OCI-LY7 (cell line): ENCODE results near the gene ADAMTS17. TPM values are rescaled to one million over a fixed set of nuclear protein-coding genes. Genes with fewer than 3 reads are reported as not detected.

Experiments
- BruUV-seq: library from RNA; stranded (reverse); fragments of 400-500 nt; replicated peaks from 2 replicates; lab custom pipeline; 2021; lab: Mats Ljungman, UMichigan
- CTCF ChIA-PET: fragments of 300-600 bp; sonication (Branson Sonifier 250); formaldehyde crosslinking; loops from one replicate; lab custom pipeline; 2022; ENCODE audit warnings: antibody characterized with exemption; ENCODE audit not compliant: unreplicated experiment; lab: Charles Lee
- POLR2A ChIA-PET: fragments of 300-600 bp; sonication (Branson Sonifier 250); formaldehyde crosslinking; loops from one replicate; lab custom pipeline; 2022; ENCODE audit warnings: antibody characterized with exemption; lab: Charles Lee
- DNase-seq: peaks from one replicate; pipeline ENCODE4 v3.0.0-alpha.2; 2015; ENCODE audit warnings: low spot score
- H2AFZ ChIP-seq: fragments of 200-600 bp; sonication (generic), shearing (Covaris generic); 2 replicates; pipeline ENCODE4 v1.6.1; 2014; ENCODE audit warnings: mild to moderate bottlenecking, antibody characterized with exemption, low read length, moderate library complexity
- H3K27ac ChIP-seq: fragments of 200-600 bp; sonication (generic); 2 replicates; pipeline ENCODE4 v1.5.1; 2014; ENCODE audit warnings: mixed run types, low read depth, mild to moderate bottlenecking, moderate library complexity, low read length, inconsistent platforms; ENCODE audit not compliant: poor library complexity, severe bottlenecking
- H3K36me3 ChIP-seq: fragments of 200-600 bp; sonication (generic); 2 replicates; pipeline ENCODE4 v1.6.1; 2014; ENCODE audit warnings: mild to moderate bottlenecking, antibody characterized with exemption, low read length, moderate library complexity, mixed read lengths; ENCODE audit not compliant: insufficient read depth
- H3K4me1 ChIP-seq: fragments of 200-600 bp; sonication (generic); 2 replicates; pipeline ENCODE4 v1.5.1; 2014; ENCODE audit warnings: mild to moderate bottlenecking, low read length; ENCODE audit not compliant: insufficient read depth, poor library complexity, severe bottlenecking
- H3K4me2 ChIP-seq: fragments of 200-600 bp; sonication (generic); 2 replicates; pipeline ENCODE4 v1.6.1; 2014; ENCODE audit warnings: mild to moderate bottlenecking, low read length
- H3K4me3 ChIP-seq: fragments of 200-600 bp; sonication (generic); 2 replicates; pipeline ENCODE4 v1.5.1; 2014; ENCODE audit warnings: mild to moderate bottlenecking, low read depth, low read length; ENCODE audit not compliant: poor library complexity, severe bottlenecking
- H3K79me2 ChIP-seq: fragments of 200-600 bp; sonication (generic); 2 replicates; pipeline ENCODE4 v1.6.1; 2016; ENCODE audit warnings: low read depth, mild to moderate bottlenecking, low read length, moderate library complexity, mixed read lengths; ENCODE audit not compliant: insufficient read depth
- H3K9me2 ChIP-seq: fragments of 200-600 bp; sonication (generic); 2 replicates; pipeline ENCODE4 v1.6.1; 2016; ENCODE audit warnings: mild to moderate bottlenecking, low read length, mixed read lengths; ENCODE audit not compliant: insufficient read depth
- H3K9me3 ChIP-seq: fragments of 200-600 bp; sonication (generic); 2 replicates; pipeline ENCODE4 v1.6.1; 2014; ENCODE audit warnings: mild to moderate bottlenecking, mixed run types, low read length, mixed read lengths
- H4K20me1 ChIP-seq: fragments of 200-600 bp; sonication (generic); 2 replicates; pipeline ENCODE4 v1.6.1; 2014; ENCODE audit warnings: mild to moderate bottlenecking, antibody characterized with exemption, low read length, moderate library complexity, mixed read lengths; ENCODE audit not compliant: insufficient read depth
- EZH2phosphoT487 ChIP-seq: fragments of 200-600 bp; sonication (generic); IDR thresholded peaks from 2 replicates; pipeline ENCODE4 v1.6.1; 2018; ENCODE audit warnings: low read depth, borderline replicate concordance, mild to moderate bottlenecking, mixed run types, antibody characterized with exemption, low read length, moderate library complexity, mixed read lengths
- intact Hi-C: fragments of 100-400 bp; cut with micrococcal nuclease; formaldehyde crosslinking; loops from one replicate; pipeline ENCODE4 v1.10.0; 2022; ENCODE audit not compliant: unreplicated experiment
- total RNA-seq, 2 experiments: library from RNA; depleted of rRNA in 1 of 2; stranded (reverse); fragments of >200 nt in 1 of 2; shearing (Covaris generic) in 1 of 2; gene quantifications; 2 replicates each; pipeline ENCODE4 v1.2.3, GENCODE V29; 2014 to 2022
- TF ChIP-seq, protein P1 (sequence below): fragments of 200-600 bp; sonication (generic); conservative IDR thresholded peaks from 2 replicates; pipeline ENCODE4 v1.5.1; 2014; ENCODE audit warnings: mild to moderate bottlenecking, antibody characterized with exemption, low read length, moderate library complexity, mixed read lengths

Gene ADAMTS17
- total RNA-seq, 2 experiments from 2014 or later: not detected

- Histone ChIP-seq H3K4me3 (no peak overlapping the region), H3K27ac (no peak overlapping the region), H3K4me1 (no peaks in the 10 kb centered on the region), H3K36me3 (no peaks in the 10 kb centered on the region), H2AFZ (no peak overlapping the region), H3K79me2 (no peaks in the 10 kb centered on the region), H4K20me1 (no peaks in the 10 kb centered on the region), H3K4me2 (no peak overlapping the region), H3K9me2 (no peaks in the 10 kb centered on the region), H3K9me3 (no peaks in the 10 kb centered on the region)
- POLR2A ChIA-PET: no interaction called here
- no TSS peak for BruUV-seq
- no peak for DNase-seq
- intact Hi-C loops: no loop called here
- CTCF ChIA-PET: no interaction called here
- no peak for TF ChIP-seq EZH2phosphoT487
- TF ChIP-seq, protein P1, sequence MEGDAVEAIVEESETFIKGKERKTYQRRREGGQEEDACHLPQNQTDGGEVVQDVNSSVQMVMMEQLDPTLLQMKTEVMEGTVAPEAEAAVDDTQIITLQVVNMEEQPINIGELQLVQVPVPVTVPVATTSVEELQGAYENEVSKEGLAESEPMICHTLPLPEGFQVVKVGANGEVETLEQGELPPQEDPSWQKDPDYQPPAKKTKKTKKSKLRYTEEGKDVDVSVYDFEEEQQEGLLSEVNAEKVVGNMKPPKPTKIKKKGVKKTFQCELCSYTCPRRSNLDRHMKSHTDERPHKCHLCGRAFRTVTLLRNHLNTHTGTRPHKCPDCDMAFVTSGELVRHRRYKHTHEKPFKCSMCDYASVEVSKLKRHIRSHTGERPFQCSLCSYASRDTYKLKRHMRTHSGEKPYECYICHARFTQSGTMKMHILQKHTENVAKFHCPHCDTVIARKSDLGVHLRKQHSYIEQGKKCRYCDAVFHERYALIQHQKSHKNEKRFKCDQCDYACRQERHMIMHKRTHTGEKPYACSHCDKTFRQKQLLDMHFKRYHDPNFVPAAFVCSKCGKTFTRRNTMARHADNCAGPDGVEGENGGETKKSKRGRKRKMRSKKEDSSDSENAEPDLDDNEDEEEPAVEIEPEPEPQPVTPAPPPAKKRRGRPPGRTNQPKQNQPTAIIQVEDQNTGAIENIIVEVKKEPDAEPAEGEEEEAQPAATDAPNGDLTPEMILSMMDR: no peak
Measured at GRCh38 chr15:99978426-99978825, 363.3 kb downstream of the ADAMTS17 start.

- intact Hi-C loops: no loop called here
- no peaks in the 10 kb centered on the region for H3K9me2 ChIP-seq
- H3K79me2 ChIP-seq: no peaks in the 10 kb centered on the region
- H3K4me2 ChIP-seq: no peak overlapping the region
- DNase-seq: no peak
- no TSS peak for BruUV-seq
- TF ChIP-seq, protein P1: no peak
- TF ChIP-seq EZH2phosphoT487: no peak
- CTCF ChIA-PET: no interaction called here
- H3K4me3 ChIP-seq: no peak overlapping the region
- H3K36me3 ChIP-seq: no peaks in the 10 kb centered on the region
- POLR2A ChIA-PET: no interaction called here
- no peaks in the 10 kb centered on the region for H4K20me1 ChIP-seq
- H3K4me1 ChIP-seq: no peaks in the 10 kb centered on the region
- no peaks in the 10 kb centered on the region for H3K9me3 ChIP-seq
- H3K27ac ChIP-seq: no peak overlapping the region
- H2AFZ ChIP-seq: no peak overlapping the region
Measured at GRCh38 chr15:99977929-99978328, 363.8 kb downstream of the ADAMTS17 start.

GRCh38 chr15:99976811-99977271 is 364.9 kb downstream of the ADAMTS17 start:
- Histone ChIP-seq H2AFZ (no peak overlapping the region), H3K4me1 (no peaks in the 10 kb centered on the region), H3K9me2 (no peaks in the 10 kb centered on the region), H3K9me3 (no peaks in the 10 kb centered on the region), H3K4me3 (no peak overlapping the region), H3K4me2 (no peak overlapping the region), H4K20me1 (no peaks in the 10 kb centered on the region), H3K36me3 (no peaks in the 10 kb centered on the region), H3K79me2 (no peaks in the 10 kb centered on the region), H3K27ac (no peak overlapping the region)
- intact Hi-C loops: no loop called here
- ChIA-PET POLR2A (no interaction called here), CTCF (no interaction called here)
- DNase-seq: no peak
- no TSS peak for BruUV-seq
- TF ChIP-seq, protein P1: no peak
- TF ChIP-seq EZH2phosphoT487: no peak
